Activated naive CD4-positive, alpha-beta T cell treated with anti-CD3 and anti-CD28 coated beads, Interleukin-2, amount 50 U/mL, for 24 hours (primary cell): ENCODE measurements around the gene UFL1.
"Not testable (repeated sequence)": the region's sequence is repeated elsewhere in the genome, so short reads cannot be mapped to it uniquely, and the experiment has no call there.

ENCODE experiments used
- H3K27ac Mint-ChIP-seq: one replicate; pipeline ENCODE4 v1.8.0; 2021; ENCODE audit warnings: mild to moderate bottlenecking, mixed read lengths
- H3K27me3 Mint-ChIP-seq: one replicate; pipeline ENCODE4 v1.8.0; 2021; ENCODE audit warnings: mixed read lengths
- H3K36me3 Mint-ChIP-seq: one replicate; pipeline ENCODE4 v1.8.0; 2021; ENCODE audit warnings: mixed read lengths
- H3K4me1 Mint-ChIP-seq: one replicate; pipeline ENCODE4 v1.8.0; 2021; ENCODE audit warnings: mixed read lengths
- H3K4me3 Mint-ChIP-seq: one replicate; pipeline ENCODE4 v1.8.0; 2021; ENCODE audit warnings: mild to moderate bottlenecking, mixed read lengths
- H3K9me3 Mint-ChIP-seq: one replicate; pipeline ENCODE4 v1.8.0; 2021; ENCODE audit warnings: mixed read lengths

Gene UFL1

GRCh38 chr6:96547654-96548053, 26.0 kb downstream of the UFL1 start:
- H3K4me3 Mint-ChIP-seq = no peak overlapping the region
- H3K27ac Mint-ChIP-seq = no peak overlapping the region
- H3K4me1 Mint-ChIP-seq = no peaks in the 10 kb centered on the region
- H3K36me3 Mint-ChIP-seq = peaks cover 26% of the 10 kb centered on the region
- H3K9me3 Mint-ChIP-seq = no peaks in the 10 kb centered on the region
- H3K27me3 Mint-ChIP-seq = no peaks in the 10 kb centered on the region

GRCh38 chr6:96554558-96554957, 33.0 kb downstream of the UFL1 start:
- Mint-ChIP-seq H3K4me3 (no peak overlapping the region), H3K27me3 (no peaks in the 10 kb centered on the region), H3K4me1 (no peaks in the 10 kb centered on the region), H3K27ac (no peak overlapping the region), H3K36me3 (peaks cover 23% of the 10 kb centered on the region), H3K9me3 (peaks cover 4% of the 10 kb centered on the region)

DNA sequence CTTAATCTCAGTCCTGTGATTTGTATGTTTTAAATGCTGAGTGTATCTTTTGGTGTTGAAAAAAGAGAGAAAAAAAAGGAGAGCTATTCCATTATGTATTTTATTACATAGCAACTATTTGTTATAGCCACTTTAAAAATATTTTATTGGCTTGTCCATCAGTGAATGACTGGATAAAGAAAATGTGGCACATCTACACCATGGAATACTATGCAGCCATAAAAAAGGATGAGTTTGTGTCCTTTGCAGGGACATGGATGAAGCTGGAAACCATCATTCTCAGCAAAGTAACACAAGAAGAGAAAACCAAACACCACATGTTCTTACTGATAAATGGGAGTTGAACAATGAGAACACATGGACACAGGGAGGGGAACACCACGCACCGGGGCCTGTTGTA, 38.1 kb downstream of the UFL1 start:
- H3K9me3 Mint-ChIP-seq, H3K4me1 Mint-ChIP-seq, H3K27me3 Mint-ChIP-seq, H3K27ac Mint-ChIP-seq, H3K4me3 Mint-ChIP-seq, H3K36me3 Mint-ChIP-seq: not testable (repeated sequence)

DNA sequence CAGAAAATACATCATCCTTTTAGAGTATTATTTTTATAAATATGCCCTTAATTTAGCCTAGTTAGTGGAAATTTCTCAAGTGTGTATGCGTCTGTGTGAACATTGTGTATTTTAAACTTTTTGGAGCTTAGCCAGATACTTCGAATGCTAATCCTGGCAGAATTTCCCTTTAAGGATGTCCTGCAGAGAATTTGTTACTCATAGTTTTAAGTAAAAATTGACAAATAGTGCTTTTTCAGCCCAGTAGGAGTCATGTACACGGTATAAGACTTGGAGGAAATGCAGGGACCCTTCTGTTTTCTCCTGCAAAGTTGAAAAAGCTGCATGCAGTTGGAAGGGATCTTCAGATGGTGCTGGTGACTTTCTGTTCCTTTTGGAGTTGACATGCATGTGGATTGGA, 41.3 kb downstream of the UFL1 start, which contains the start of gene FHL5:
FHL5 (plus strand) TSS at position 243 of the 400 bp plus-strand sequence. CDS start 40,486 bp downstream, outside the sequence.
- H3K4me3 Mint-ChIP-seq = no peak within 1 kb of the TSS
- H3K27me3 Mint-ChIP-seq = peaks cover 4% of the 10 kb centered on the region
- H3K4me1 Mint-ChIP-seq = no peaks in the 10 kb centered on the region
- peaks cover 5% of the 10 kb centered on the region for H3K9me3 Mint-ChIP-seq
- H3K27ac Mint-ChIP-seq = no peak within 1 kb of the TSS
- peaks cover 2% of the 10 kb centered on the region for H3K36me3 Mint-ChIP-seq

- Mint-ChIP-seq H3K36me3 (no peaks in the 10 kb centered on the region), H3K9me3 (peaks cover 11% of the 10 kb centered on the region), H3K4me1 (no peaks in the 10 kb centered on the region), H3K4me3 (no peak overlapping the region), H3K27ac (no peak overlapping the region), H3K27me3 (peaks cover 8% of the 10 kb centered on the region)
Measured at GRCh38 chr6:96563853-96564252, 42.2 kb downstream of the UFL1 start.

DNA sequence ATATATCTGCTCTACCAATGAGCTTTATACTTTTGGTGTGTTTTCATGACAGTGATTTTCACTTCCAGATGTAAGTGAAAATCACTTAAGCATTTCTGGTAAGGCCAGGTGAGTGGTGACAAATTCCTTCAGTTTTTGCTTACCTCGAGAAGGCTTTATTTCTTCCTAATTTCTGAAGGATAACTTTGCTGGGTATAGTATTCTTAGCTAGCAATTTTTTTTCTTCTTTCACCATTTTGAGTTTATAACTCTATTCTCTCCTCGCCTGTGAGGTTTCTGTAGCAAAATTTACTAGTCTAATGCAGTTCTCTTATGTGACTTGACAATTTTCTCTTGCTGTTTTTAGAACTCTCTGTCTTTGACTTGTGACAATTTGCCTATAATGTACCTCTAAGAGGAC, 48.4 kb downstream of the UFL1 start:
- Mint-ChIP-seq H3K36me3 (peaks cover 11% of the 10 kb centered on the region), H3K27me3 (peaks cover 17% of the 10 kb centered on the region)

GRCh38 chr6:96571551-96571950, 49.9 kb downstream of the UFL1 start:
- Mint-ChIP-seq H3K4me3 (no peak overlapping the region), H3K4me1 (no peaks in the 10 kb centered on the region), H3K9me3 (peaks cover 24% of the 10 kb centered on the region), H3K36me3 (peaks cover 11% of the 10 kb centered on the region), H3K27ac (no peak overlapping the region), H3K27me3 (peaks cover 19% of the 10 kb centered on the region)

More for the DNA sequence above, 48.4 kb downstream of the UFL1 start:
- no peaks in the 10 kb centered on the region for H3K4me1 Mint-ChIP-seq
- H3K9me3 Mint-ChIP-seq = peaks cover 24% of the 10 kb centered on the region
- no peak overlapping the region for H3K27ac Mint-ChIP-seq
- H3K4me3 Mint-ChIP-seq = no peak overlapping the region

- Mint-ChIP-seq H3K27ac (no peak overlapping the region), H3K4me1 (no peaks in the 10 kb centered on the region), H3K27me3 (peaks cover 10% of the 10 kb centered on the region), H3K4me3 (no peak overlapping the region), H3K9me3 (peaks cover 4% of the 10 kb centered on the region), H3K36me3 (peaks cover 7% of the 10 kb centered on the region)
Measured at GRCh38 chr6:96575359-96575758, 53.8 kb downstream of the UFL1 start.

DNA sequence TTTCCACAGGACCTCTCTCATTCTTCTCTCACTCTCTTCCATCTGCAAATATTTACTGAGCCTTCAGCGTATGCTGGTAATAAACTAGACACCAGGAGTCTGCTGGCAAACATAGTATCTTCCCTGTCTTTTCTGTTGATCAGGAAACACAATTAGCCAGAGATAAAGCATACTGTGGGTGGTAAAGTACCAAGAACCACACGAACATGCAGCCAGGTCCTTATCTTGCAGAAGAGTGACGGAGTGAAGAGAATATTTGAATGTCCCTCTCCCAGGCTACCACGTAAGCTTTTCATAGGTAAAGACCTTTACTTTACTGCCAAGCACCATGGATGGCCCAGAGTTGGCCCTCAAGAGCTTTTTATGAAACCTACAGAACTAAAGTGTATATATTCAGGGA, 54.6 kb downstream of the UFL1 start:
- H3K36me3 Mint-ChIP-seq = peaks cover 5% of the 10 kb centered on the region
- H3K9me3 Mint-ChIP-seq = no peaks in the 10 kb centered on the region
- H3K27ac Mint-ChIP-seq = no peak overlapping the region
- H3K4me1 Mint-ChIP-seq = no peaks in the 10 kb centered on the region
- peaks cover 8% of the 10 kb centered on the region for H3K27me3 Mint-ChIP-seq
- no peak overlapping the region for H3K4me3 Mint-ChIP-seq

DNA sequence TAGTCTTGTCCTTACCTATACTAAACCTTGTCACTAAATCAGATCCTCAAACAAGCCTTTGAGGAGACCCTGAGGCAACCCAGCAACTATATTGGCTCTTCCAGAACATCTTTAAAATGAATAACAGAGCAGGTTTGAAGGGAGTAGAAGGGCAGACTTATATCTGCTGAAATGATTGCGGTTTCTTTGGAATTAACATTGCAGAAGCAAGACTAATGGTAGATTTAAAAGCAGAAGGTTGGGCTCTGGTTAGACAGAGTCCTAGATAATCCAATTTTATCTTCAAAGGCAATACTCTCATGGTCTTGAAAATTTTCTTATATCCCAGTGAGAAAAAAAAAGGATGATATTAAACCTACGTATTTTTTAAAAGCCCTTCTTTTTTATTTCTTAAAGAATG, 60.4 kb downstream of the UFL1 start:
- Mint-ChIP-seq H3K4me1 (no peaks in the 10 kb centered on the region), H3K9me3 (no peaks in the 10 kb centered on the region), H3K27ac (no peak overlapping the region), H3K27me3 (peaks cover 14% of the 10 kb centered on the region), H3K4me3 (no peak overlapping the region), H3K36me3 (no peaks in the 10 kb centered on the region)

DNA sequence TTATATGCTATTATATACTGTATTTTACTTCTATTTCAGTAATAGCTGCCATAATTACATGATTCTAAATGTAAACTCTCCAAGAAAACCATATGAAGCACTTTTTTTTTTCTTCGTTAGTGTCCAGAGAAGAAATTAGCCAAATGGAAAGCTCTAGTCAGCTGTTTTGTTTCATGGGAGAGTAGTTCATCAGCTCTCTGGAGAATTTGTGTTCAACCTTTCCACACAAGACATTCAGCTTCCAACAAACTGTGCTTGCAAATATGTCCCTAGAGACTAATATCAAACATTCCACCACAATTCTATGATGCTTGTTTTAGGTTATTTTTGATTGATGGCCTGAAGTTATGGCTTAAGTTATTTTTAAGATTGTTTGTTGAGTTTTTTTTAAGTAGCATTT, 60.8 kb downstream of the UFL1 start:
- no peaks in the 10 kb centered on the region for H3K4me1 Mint-ChIP-seq
- no peak overlapping the region for H3K4me3 Mint-ChIP-seq
- H3K36me3 Mint-ChIP-seq = no peaks in the 10 kb centered on the region
- H3K27me3 Mint-ChIP-seq = peaks cover 14% of the 10 kb centered on the region
- no peak overlapping the region for H3K27ac Mint-ChIP-seq
- H3K9me3 Mint-ChIP-seq = no peaks in the 10 kb centered on the region

GRCh38 chr6:96604420-96604819, 82.8 kb downstream of the UFL1 start:
- Mint-ChIP-seq H3K4me3 (no peak overlapping the region), H3K36me3 (no peaks in the 10 kb centered on the region), H3K27me3 (peaks cover 13% of the 10 kb centered on the region), H3K4me1 (no peaks in the 10 kb centered on the region), H3K27ac (no peak overlapping the region), H3K9me3 (no peaks in the 10 kb centered on the region)
